ENCODE data around the gene BCL2A1. TPM values are rescaled to one million over a fixed set of nuclear protein-coding genes. Genes with fewer than 3 reads are reported as not detected.
"Not testable (repeated sequence)": the region's sequence is repeated elsewhere in the genome, so short reads cannot be mapped to it uniquely, and the experiment has no call there.

BCL2A1 gene
- total RNA-seq, 1 experiment from 2014 or later: not detected

DNA sequence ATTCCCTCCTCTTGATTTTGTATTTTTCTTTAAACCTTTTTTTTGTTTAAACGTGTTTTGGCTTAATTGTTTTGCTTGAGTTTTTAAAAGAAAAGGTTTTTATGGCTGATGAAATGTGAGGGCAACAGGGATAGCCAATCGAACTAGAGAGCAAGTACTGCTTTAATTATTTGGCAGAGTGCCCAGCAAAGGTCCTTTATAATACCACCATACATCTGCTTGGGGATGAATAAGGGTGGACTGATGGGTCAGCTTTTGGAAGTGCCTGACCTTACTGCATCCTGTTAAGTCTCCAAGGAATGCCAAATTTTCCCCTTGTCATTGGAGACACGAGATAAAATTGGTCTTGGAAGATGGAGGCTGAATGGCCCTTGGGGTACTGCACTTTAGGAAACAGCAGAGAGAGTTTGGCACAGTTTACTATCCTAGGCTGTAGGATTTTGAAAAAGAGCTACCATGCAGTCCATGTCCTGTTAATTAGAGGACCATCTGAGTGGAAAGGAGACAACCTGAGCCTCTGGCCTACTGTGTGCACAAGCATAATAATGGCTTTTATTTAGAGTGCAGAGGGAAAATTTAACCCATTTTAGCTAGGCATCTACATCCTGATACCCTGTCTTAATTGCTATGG lies 54.4 kb downstream of the BCL2A1 start:
- Histone ChIP-seq H3K23ac (ENCODE audit: insufficient read length, low read depth, low read length) (no peak overlapping the region), H3K23me2 (ENCODE audit: insufficient read length, low read depth, low read length, poor library complexity, severe bottlenecking) (no peaks in the 10 kb centered on the region), H4K91ac (ENCODE audit: insufficient read length, low read depth, low read length) (no peak overlapping the region), H2AK5ac (ENCODE audit: insufficient read length, low read length) (no peak overlapping the region), H4K5ac (ENCODE audit: insufficient read length, low read depth, low read length) (no peak overlapping the region), H3K9me3 (ENCODE audit: control insufficient read depth, low read depth, low read length) (peaks cover 14% of the 10 kb centered on the region), H3K9ac (ENCODE audit: extremely low read depth, insufficient read length, low read length) (no peak overlapping the region), H3K18ac (ENCODE audit: insufficient read length, low read depth, low read length) (no peak overlapping the region), H2BK5ac (ENCODE audit: insufficient read length, low read length) (no peak overlapping the region), H3K4ac (ENCODE audit: low read depth, low read length) (no peak overlapping the region), H2BK20ac (ENCODE audit: low read depth, low read length, poor library complexity, severe bottlenecking) (no peak overlapping the region), H3K79me2 (ENCODE audit: insufficient read depth, low read length) (peaks cover 3% of the 10 kb centered on the region; the same call in 1 of the 2 replicates), H2AFZ (ENCODE audit: low read length) (no peak overlapping the region), H3T11ph (ENCODE audit: low read length) (no peak overlapping the region), H3K56ac (ENCODE audit: insufficient read length, low read depth, low read length) (no peak overlapping the region), H2BK120ac (ENCODE audit: low read depth, low read length, poor library complexity, severe bottlenecking) (no peak overlapping the region), H3K79me1 (ENCODE audit: insufficient read depth, low read depth, low read length, poor library complexity, severe bottlenecking) (peaks cover 3% of the 10 kb centered on the region), H3K27me3 (ENCODE audit: insufficient read depth, low read length) (no peaks in the 10 kb centered on the region), H3K27ac (ENCODE audit: insufficient read length, low read depth, low read length) (no peak overlapping the region), H4K8ac (replicated peaks; ENCODE audit: insufficient read length, low read depth, low read length) (no peak overlapping the region), H2BK12ac (ENCODE audit: insufficient read length, low read depth, low read length) (no peak overlapping the region), H3K4me2 (ENCODE audit: insufficient read depth, insufficient read length, low read length) (no peak overlapping the region), H2BK15ac (ENCODE audit: low read depth, low read length) (no peak overlapping the region), H3K4me1 (ENCODE audit: insufficient read depth, low read length) (no peaks in the 10 kb centered on the region), H3K14ac (ENCODE audit: insufficient read depth, low read length) (no peak overlapping the region), H4K20me1 (ENCODE audit: control insufficient read depth, insufficient read depth, insufficient read length) (no peaks in the 10 kb centered on the region)
- TF ChIP-seq, protein P1, sequence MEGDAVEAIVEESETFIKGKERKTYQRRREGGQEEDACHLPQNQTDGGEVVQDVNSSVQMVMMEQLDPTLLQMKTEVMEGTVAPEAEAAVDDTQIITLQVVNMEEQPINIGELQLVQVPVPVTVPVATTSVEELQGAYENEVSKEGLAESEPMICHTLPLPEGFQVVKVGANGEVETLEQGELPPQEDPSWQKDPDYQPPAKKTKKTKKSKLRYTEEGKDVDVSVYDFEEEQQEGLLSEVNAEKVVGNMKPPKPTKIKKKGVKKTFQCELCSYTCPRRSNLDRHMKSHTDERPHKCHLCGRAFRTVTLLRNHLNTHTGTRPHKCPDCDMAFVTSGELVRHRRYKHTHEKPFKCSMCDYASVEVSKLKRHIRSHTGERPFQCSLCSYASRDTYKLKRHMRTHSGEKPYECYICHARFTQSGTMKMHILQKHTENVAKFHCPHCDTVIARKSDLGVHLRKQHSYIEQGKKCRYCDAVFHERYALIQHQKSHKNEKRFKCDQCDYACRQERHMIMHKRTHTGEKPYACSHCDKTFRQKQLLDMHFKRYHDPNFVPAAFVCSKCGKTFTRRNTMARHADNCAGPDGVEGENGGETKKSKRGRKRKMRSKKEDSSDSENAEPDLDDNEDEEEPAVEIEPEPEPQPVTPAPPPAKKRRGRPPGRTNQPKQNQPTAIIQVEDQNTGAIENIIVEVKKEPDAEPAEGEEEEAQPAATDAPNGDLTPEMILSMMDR (conservative IDR thresholded peaks at IDR 0.05): no peak
- no peak for DNase-seq
- no peaks in the 10 kb centered on the region for H3K27me3 Mint-ChIP-seq (ENCODE audit: low read depth)
- peaks cover 87 to 91% (median 88%) of the 10 kb centered on the region in 3 experiments for H3K36me3 Mint-ChIP-seq (ENCODE audit: insufficient read depth in 1 of 3, low read depth in 3 of 3)
- no peak overlapping the region for H3K27ac Mint-ChIP-seq
- peaks cover 68 to 72% of the 10 kb centered on the region in 2 experiments for H3K9me3 Mint-ChIP-seq
- WGBS (ENCODE audit: extremely low coverage, insufficient read length, low lambda C conversion rate): no CpG with 5 or more reads among the region's 3 CpGs
- peaks cover 2 to 10% of the 10 kb centered on the region in 2 experiments; a peak in 3 of 4 replicates for H3K4me1 Mint-ChIP-seq
- no peak overlapping the region for H3K4me3 Mint-ChIP-seq

DNA sequence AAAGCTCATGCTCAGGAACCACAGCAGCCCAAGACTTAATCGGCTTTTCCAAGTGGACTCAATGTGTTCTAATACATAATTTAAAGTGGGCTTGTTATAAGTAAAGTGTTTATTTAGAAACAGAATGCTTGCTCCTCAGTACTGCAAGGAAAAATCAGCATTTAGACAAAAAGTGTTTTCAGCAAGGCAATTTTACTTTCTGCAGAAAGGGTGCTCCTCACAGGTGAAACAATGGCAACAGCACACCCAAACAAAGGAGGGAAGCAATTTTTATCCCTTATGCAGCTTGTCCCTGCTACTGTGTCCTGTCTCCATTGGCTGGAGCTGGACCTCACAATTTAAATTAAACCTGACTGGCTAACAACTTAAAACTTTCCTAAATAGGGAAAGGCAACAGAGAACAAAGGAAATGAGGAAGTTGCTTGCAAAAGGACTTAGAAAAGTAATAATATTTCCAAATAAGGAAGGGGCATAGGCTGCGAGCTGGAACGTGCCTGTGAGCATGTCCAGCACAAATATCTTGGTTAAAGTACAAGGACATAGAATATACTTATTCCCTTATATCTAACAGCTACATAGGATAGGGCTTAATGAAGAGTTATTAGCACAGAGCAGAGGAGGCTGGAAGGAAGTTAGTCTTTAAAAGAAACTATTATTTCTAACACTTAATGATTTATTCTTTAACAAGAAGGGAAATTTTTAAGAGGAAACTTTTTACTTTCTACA lies 55.1 kb downstream of the BCL2A1 start:
- not testable (repeated sequence) for H3K23ac ChIP-seq (ENCODE audit: insufficient read length, low read depth, low read length); H3K79me2 ChIP-seq (ENCODE audit: insufficient read depth, low read length); H3K4me3 Mint-ChIP-seq; H4K8ac ChIP-seq (replicated peaks; ENCODE audit: insufficient read length, low read depth, low read length); H4K20me1 ChIP-seq (ENCODE audit: control insufficient read depth, insufficient read depth, insufficient read length); H2AK5ac ChIP-seq (ENCODE audit: insufficient read length, low read length); H3K4me1 Mint-ChIP-seq; H3K27ac ChIP-seq (ENCODE audit: insufficient read length, low read depth, low read length); H2BK12ac ChIP-seq (ENCODE audit: insufficient read length, low read depth, low read length); DNase-seq; H2BK15ac ChIP-seq (ENCODE audit: low read depth, low read length); H3K4ac ChIP-seq (ENCODE audit: low read depth, low read length); H3K27me3 Mint-ChIP-seq (ENCODE audit: low read depth); H2AFZ ChIP-seq (ENCODE audit: low read length); H3K4me1 ChIP-seq (ENCODE audit: insufficient read depth, low read length); H3K27me3 ChIP-seq (ENCODE audit: insufficient read depth, low read length); H2BK5ac ChIP-seq (ENCODE audit: insufficient read length, low read length); H3K4me2 ChIP-seq (ENCODE audit: insufficient read depth, insufficient read length, low read length); H4K91ac ChIP-seq (ENCODE audit: insufficient read length, low read depth, low read length); H3K9ac ChIP-seq (ENCODE audit: extremely low read depth, insufficient read length, low read length); H2BK20ac ChIP-seq (ENCODE audit: low read depth, low read length, poor library complexity, severe bottlenecking); H3K14ac ChIP-seq (ENCODE audit: insufficient read depth, low read length); H3K56ac ChIP-seq (ENCODE audit: insufficient read length, low read depth, low read length); H3K18ac ChIP-seq (ENCODE audit: insufficient read length, low read depth, low read length); H4K5ac ChIP-seq (ENCODE audit: insufficient read length, low read depth, low read length); H3K79me1 ChIP-seq (ENCODE audit: insufficient read depth, low read depth, low read length, poor library complexity, severe bottlenecking); H3K23me2 ChIP-seq (ENCODE audit: insufficient read length, low read depth, low read length, poor library complexity, severe bottlenecking); H3K27ac Mint-ChIP-seq; H3T11ph ChIP-seq (ENCODE audit: low read length); H2BK120ac ChIP-seq (ENCODE audit: low read depth, low read length, poor library complexity, severe bottlenecking)
- H3K36me3 Mint-ChIP-seq (ENCODE audit: insufficient read depth in 1 of 3, low read depth in 3 of 3): peaks cover 82 to 85% (median 83%) of the 10 kb centered on the region in 3 experiments
- H3K9me3 Mint-ChIP-seq: peaks cover 61 to 66% of the 10 kb centered on the region in 2 experiments
- WGBS (ENCODE audit: extremely low coverage, insufficient read length, low lambda C conversion rate): no CpG with 5 or more reads among the region's 3 CpGs
- H3K9me3 ChIP-seq (ENCODE audit: control insufficient read depth, low read depth, low read length): peaks cover 14% of the 10 kb centered on the region
